Jurkat, Clone E6-1 (cell line): ENCODE results near the gene CD300A. TPM values are rescaled to one million over a fixed set of nuclear protein-coding genes. Genes with fewer than 3 reads are reported as not detected.

Source experiments
- DNase-seq: peaks from one replicate; pipeline ENCODE4 v3.0.0-alpha.2; 2011; ENCODE audit warnings: low read depth, low spot score
- H3K4me3 ChIP-seq: 2 replicates; pipeline ENCODE4 v1.5.1; 2011; ENCODE audit warnings: mild to moderate bottlenecking, low read length, control low read depth, moderate library complexity
- polyA plus RNA-seq: library from polyadenylated mRNA; unstranded; fragments of >200 nt; gene quantifications from one replicate; pipeline ENCODE4 v1.2.1, GENCODE V29; 2012; ENCODE audit warnings: missing spikeins; ENCODE audit not compliant: insufficient read length, insufficient read depth

Gene CD300A
- not detected for polyA plus RNA-seq

- no peak within 1 kb of the TSS for H3K4me3 ChIP-seq
- no peak for DNase-seq
These were observed at the start of gene CD300A for GRCh38 chr17:74466111-74466827. TSS of gene CD300A (plus strand) at chr17:74466634. CDS start at chr17:74466704, 70 bp downstream.

GRCh38 chr17:74417178-74418045 lies 49.0 kb upstream of the CD300A start:
- no peak overlapping the region for H3K4me3 ChIP-seq
- no peak for DNase-seq

DNA sequence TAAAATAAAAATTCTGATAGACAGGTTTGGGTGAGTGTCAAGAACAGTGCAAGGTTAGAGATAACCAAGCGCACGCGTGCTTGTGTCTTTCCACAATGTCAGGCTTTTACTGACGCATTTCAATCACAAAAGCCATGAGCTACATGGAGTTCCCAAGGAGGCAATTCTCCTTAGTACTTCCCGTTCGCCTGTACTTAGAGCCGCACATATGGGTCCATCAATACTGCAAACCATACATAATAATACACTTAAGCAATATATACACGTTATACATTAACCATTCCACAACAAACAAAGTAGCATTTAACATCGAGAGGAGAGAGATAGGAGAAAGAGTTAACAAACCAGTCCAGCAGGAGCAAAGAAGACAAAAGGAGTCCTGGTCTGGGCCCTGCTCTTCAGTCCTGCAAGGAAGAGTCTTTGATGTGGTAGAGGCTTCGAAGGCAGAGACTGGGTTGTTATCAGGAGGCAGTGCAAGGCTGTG lies 46.5 kb upstream of the CD300A start:
- no peak for DNase-seq
- H3K4me3 ChIP-seq = no peak overlapping the region

DNA sequence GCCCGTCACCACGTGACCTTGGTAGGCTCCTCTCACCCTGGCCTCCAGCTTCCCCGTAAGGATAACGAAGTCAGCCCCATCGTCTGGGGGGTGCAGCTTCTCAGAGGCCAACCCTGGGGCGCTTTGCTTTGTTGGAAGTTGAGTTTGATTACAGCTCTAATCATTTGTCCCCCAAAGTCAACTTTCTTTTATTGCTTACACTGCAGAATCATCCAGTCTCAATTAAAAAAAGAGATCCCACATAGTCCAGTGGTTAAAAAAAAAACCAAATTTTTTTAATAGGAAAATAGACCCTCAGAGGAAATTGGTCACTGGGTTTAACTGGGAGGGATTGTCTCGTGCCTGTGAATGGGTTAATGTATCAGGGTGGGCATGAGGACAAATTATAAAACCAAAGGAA lies 42.3 kb upstream of the CD300A start:
- no peak overlapping the region for H3K4me3 ChIP-seq
- no peak for DNase-seq

- no peak for DNase-seq
These were observed 41.8 kb upstream of the CD300A start for GRCh38 chr17:74424657-74425056.

GRCh38 chr17:74426551-74427047 lies 39.8 kb upstream of the CD300A start:
- no peak overlapping the region for H3K4me3 ChIP-seq
- DNase-seq = no peak

More at GRCh38 chr17:74424657-74425056, 41.8 kb upstream of the CD300A start:
- no peak overlapping the region for H3K4me3 ChIP-seq

- H3K4me3 ChIP-seq = no peak overlapping the region
- no peak for DNase-seq
These were observed 39.2 kb upstream of the CD300A start for GRCh38 chr17:74427048-74427762.

GRCh38 chr17:74427763-74428153 lies 38.7 kb upstream of the CD300A start:
- H3K4me3 ChIP-seq = no peak overlapping the region
- no peak for DNase-seq

DNA sequence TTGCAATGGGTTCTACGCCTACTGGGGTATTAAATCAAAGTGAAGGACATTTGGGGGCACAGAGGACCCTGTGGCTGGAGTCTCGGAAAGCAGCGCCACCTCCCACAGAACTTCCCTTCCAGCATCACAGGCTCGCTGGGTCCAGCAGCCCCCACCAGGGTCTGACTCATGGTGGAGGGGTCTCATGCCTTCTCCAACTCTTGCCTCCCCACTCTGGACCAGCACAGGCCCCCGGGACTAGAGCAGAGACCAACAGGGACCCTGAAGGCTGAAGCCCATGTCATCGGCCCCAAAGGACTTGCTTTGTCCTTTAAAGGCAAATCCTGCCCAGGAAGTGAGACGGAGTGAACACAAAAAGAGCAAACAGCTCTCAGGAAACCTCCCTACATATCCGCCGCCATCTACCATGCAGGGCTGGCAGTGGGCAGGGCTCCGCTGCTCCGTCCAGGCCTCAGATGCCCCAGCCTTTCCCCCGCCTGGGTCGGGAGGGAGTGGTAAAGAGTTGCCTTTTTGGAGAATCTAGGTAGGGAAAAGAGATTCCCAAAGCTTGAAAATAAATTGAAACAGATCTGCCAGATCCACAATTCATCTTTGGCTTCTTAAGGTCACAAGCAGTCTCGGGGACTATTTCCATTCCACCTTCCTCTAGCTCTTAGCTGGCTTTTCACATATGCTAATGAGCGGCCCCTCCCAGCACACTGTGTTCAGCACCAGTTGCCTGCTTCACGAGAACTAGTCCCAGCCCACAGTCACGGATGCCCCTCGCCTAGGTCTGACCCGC lies 36.6 kb upstream of the CD300A start:
- DNase-seq = no peak
- no peak overlapping the region for H3K4me3 ChIP-seq

DNA sequence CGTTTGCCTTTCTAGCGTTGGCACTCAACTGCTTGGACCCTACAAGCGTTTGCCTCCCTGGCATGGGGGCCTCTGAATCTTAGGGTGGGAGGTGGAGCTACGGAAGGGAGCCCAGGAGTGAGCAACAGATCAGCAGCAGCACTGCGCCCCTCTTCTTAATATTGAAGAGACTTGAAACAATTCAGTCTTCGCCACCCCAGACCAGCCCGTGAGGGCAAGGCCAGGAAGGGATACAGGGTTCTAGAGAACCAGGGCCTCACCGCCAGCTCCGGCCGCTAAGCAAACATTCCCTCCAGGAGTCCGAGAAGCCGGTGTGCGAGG lies 36.1 kb upstream of the CD300A start:
- DNase-seq = no peak
- no peak overlapping the region for H3K4me3 ChIP-seq

- no peak for DNase-seq
- no peak overlapping the region for H3K4me3 ChIP-seq
These were observed 35.5 kb upstream of the CD300A start for GRCh38 chr17:74430706-74431567.

- no peak within 1 kb of the TSS for H3K4me3 ChIP-seq
- DNase-seq = no peak
These were observed 34.6 kb upstream of the CD300A start, which contains the start of gene GPRC5C for GRCh38 chr17:74431568-74432423. TSS of gene GPRC5C (plus strand) at chr17:74432088. CDS start at chr17:74439777, 7,689 bp downstream.

DNA sequence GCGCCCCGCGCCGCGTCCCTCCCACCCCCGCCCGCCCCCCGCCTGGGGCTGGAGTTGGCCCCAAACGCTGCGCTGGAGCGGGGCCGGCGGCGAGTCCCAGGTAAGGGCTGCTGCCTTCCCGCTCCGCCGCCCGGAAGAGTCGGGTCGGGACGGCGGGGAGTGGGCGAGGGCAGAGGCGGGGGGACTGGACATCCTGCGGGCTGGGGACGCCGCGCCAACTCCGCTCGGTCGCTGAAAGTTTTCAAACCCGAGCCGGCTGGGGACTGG lies 34.1 kb upstream of the CD300A start:
- no peak for DNase-seq
- H3K4me3 ChIP-seq = no peak overlapping the region

DNA sequence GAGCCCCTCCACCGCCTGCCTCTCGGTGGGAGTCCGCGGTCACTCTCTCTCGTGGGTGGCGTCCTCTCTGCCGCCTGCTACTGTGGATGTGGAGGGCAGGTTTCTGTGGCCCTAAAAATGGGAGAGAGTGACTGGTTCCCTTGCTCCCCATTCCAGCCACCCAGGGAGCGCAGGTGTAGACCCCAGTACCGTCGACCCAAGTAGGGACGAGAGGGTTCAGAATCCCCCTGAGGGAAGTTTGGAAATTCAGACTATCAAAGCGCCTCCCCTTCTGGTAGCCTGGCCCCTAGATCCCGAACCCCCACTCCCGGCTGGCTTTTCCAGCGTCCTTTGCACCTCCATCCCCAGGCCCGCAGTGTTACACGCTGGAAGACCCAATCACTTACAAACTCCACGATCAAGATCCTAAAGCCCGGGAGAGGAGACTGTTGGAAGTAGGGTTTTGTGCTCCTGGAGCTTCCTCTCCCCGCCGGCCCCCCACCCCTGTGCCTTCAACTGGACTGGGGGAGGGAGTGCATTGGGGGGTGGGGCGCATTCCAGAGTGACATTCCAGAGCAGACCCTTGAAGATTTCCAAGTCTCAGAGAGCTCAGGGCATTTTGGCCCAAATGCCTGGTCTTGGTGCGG lies 33.6 kb upstream of the CD300A start:
- no peak overlapping the region for H3K4me3 ChIP-seq
- DNase-seq = no peak

- DNase-seq = no peak
- no peak overlapping the region for H3K4me3 ChIP-seq
These were observed 32.9 kb upstream of the CD300A start for GRCh38 chr17:74433421-74434121.

GRCh38 chr17:74435775-74436359 lies 30.6 kb upstream of the CD300A start:
- no peak for DNase-seq
- H3K4me3 ChIP-seq = no peak overlapping the region
